ENCODE results near the gene USH1C. TPM values are rescaled to one million over a fixed set of nuclear protein-coding genes. Genes with fewer than 3 reads are reported as not detected.
A peak's percentile ranks its signal among the peaks of the same experiment; 100 is the strongest.

The USH1C gene
- total and polyA plus RNA-seq, 8 donors = 4.8 to 107 (median 22.2) TPM

DNA sequence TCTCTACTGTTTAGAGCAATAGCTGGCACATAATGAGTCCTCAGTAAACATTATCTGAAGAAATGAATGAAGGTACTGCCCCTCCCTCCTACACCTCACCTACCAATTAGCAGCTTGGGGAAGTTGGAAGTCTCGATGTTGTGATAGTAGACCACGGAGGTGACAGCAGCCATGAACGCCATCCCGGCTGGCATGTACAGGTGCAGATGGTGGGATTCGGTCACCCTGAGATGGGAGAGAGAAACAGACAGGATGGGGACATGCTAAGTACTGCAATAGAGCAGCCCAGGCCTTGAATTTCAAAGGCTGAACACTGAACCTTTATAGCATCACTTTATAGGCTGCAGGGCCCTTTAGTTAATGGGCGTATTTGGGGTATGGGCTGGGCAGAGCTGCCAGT is 74.2 kb downstream of the USH1C start:
- 89 to 94% (median 91%) methylated on average over 6 of the region's 6 CpGs for WGBS, 5 donors
- no peak overlapping the region for H3K4me3 ChIP-seq
- TF ChIP-seq POLR2A (IDR thresholded peaks at IDR 0.05) (no peak), CTCF (IDR thresholded peaks at IDR 0.05) (no peak), POLR2AphosphoS5 (IDR thresholded peaks at IDR 0.05) (no peak), EP300 (IDR thresholded peaks at IDR 0.05) (no peak)

DNA sequence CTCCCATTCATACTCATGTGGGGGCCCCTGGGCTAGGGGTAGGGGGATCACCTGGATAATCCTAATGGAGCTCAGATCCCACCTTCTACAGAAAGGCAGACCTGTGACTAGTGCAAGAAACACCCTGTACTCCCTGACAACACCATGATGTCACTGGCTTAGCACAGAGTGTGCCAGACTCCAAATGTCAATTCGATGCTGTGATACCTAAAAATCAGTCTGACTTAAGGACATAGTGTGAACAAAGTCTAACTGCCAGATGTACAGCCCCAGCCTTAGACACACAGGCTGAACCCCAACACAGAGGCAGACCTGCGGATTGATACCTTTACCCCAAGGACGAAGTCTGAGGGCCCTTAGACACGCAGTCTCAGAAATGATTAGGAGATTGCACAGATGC is 76.1 kb downstream of the USH1C start:
- Histone ChIP-seq H3K4me1 (no peaks in the 10 kb centered on the region), H3K9me3 (no peaks in the 10 kb centered on the region), H3K27ac (no peak overlapping the region), H3K4me3 (no peak overlapping the region), H3K36me3 (no peaks in the 10 kb centered on the region), H3K27me3 (peaks cover 0 to 12% (median 0%) of the 10 kb centered on the region in 3 donors)
- WGBS, 5 donors = 73 to 92% (median 86%) methylated on average over 3 to 4 of the region's 4 CpGs
- intact Hi-C loops (cut with DNase I; ENCODE audit: low total_unique reads) = no loop called here
- no peak for TF ChIP-seq POLR2AphosphoS5 (IDR thresholded peaks at IDR 0.05)
- no peak for TF ChIP-seq EP300 (IDR thresholded peaks at IDR 0.05)
- no peak for TF ChIP-seq POLR2A (IDR thresholded peaks at IDR 0.05)
- TF ChIP-seq CTCF (IDR thresholded peaks at IDR 0.05) = no peak
- DNase-seq = no peak

More for the DNA sequence above, 74.2 kb downstream of the USH1C start:
- Histone ChIP-seq H3K4me1 (no peaks in the 10 kb centered on the region), H3K27ac (no peak overlapping the region), H3K36me3 (no peaks in the 10 kb centered on the region), H3K27me3 (peaks cover 4 to 31% (median 4%) of the 10 kb centered on the region in 3 donors), H3K9me3 (no peaks in the 10 kb centered on the region)
- intact Hi-C loops (cut with DNase I; ENCODE audit: low total_unique reads) = no loop called here
- no peak for DNase-seq

DNA sequence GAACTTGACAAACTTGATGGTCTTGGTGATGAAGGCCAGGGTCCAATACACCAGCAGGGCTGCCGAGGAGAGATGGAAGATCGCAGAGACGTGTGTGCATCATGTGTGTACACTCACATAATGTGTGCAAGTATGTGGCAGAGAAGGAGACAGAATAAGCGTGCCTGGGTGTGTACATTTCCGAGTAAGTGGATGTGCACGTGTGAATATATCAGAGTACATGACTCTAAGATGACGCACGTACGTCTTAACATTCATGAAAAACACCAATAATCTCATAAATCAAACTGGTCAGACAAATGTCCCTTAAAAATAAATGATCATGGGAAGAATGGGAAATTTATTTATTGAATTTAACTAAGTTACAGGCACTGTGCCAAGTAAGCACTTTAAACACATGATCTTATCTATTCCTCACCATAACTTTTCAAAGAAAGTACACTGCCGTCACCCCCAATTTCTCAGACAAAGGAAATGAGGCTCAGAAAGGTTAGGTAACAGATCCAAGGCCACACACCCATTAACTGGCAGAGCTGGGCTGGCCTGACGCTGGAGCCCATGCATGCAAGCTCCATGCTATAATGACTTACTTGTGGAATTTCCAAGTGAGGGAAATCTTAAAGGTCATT is 80.6 kb downstream of the USH1C start:
- no peak overlapping the region for H3K4me3 ChIP-seq
- 48 to 52% (median 49%) methylated on average over 11 of the region's 11 CpGs for WGBS, 5 donors
- intact Hi-C loops (cut with DNase I; ENCODE audit: low total_unique reads) = no loop called here
- TF ChIP-seq POLR2AphosphoS5 (IDR thresholded peaks at IDR 0.05) = no peak
- no peak for TF ChIP-seq CTCF (IDR thresholded peaks at IDR 0.05)
- TF ChIP-seq POLR2A (IDR thresholded peaks at IDR 0.05) = no peak
- TF ChIP-seq EP300 (IDR thresholded peaks at IDR 0.05) = no peak
- H3K36me3 ChIP-seq = no peaks in the 10 kb centered on the region
- H3K9me3 ChIP-seq = no peaks in the 10 kb centered on the region
- no peaks in the 10 kb centered on the region for H3K4me1 ChIP-seq
- no peak overlapping the region for H3K27ac ChIP-seq
- H3K27me3 ChIP-seq = peaks cover 0 to 6% (median 0%) of the 10 kb centered on the region in 3 donors
- peak in 1 of 2 donors; percentile 35 for DNase-seq

DNA sequence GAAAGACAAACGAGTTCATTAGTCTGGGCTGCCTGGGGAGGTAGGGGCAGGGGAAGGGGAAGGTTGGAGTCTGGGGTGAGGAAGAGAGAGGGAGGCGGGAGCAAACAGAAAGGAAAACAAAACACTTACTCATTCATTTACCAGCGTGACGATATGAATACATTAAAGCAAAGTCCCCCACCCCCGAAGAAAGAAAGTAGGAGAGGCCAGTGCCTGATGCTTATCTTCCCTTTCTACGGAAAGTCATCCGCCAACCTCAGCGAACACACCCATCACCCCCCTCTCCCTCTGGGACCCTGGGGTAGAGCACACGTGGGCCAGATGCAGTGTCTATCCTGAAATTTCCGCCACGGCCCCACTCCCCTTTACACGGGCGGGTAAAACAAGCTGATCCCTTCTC is 81.3 kb downstream of the USH1C start:
- Histone ChIP-seq H3K27me3 (peaks cover 0 to 6% (median 0%) of the 10 kb centered on the region in 3 donors), H3K4me1 (no peaks in the 10 kb centered on the region), H3K4me3 (no peak overlapping the region), H3K27ac (no peak overlapping the region), H3K36me3 (no peaks in the 10 kb centered on the region), H3K9me3 (no peaks in the 10 kb centered on the region)
- 56 to 67% (median 59%) methylated on average over 13 of the region's 13 CpGs for WGBS, 5 donors
- DNase-seq = no peak
- intact Hi-C loops (cut with DNase I; ENCODE audit: low total_unique reads) = no loop called here
- TF ChIP-seq EP300 (IDR thresholded peaks at IDR 0.05) (no peak), CTCF (IDR thresholded peaks at IDR 0.05) (no peak), POLR2AphosphoS5 (IDR thresholded peaks at IDR 0.05) (no peak), POLR2A (IDR thresholded peaks at IDR 0.05) (no peak)
